GM21786 (cell line): Measurements from ENCODE around the gene NDFIP2.

Source experiments
- ATAC-seq: cut with Tn5 transposase; IDR thresholded peaks from one replicate; pipeline ENCODE4 v1.9.1; 2021; ENCODE audit not compliant: unreplicated experiment

NDFIP2 gene

GRCh38 chr13:79458436-79458835 lies 22.5 kb upstream of the NDFIP2 start:
- ATAC-seq, result no peak

- ATAC-seq, result no peak
These were observed 21.0 kb upstream of the NDFIP2 start for GRCh38 chr13:79459906-79460305.

- no peak for ATAC-seq
These were observed 18.1 kb upstream of the NDFIP2 start for GRCh38 chr13:79462895-79463294.

- ATAC-seq, result no peak
These were observed 17.4 kb upstream of the NDFIP2 start for GRCh38 chr13:79463604-79464003.

GRCh38 chr13:79466872-79467271 lies 14.1 kb upstream of the NDFIP2 start:
- ATAC-seq, result no peak

GRCh38 chr13:79468402-79468801 lies 12.6 kb upstream of the NDFIP2 start:
- no peak for ATAC-seq

GRCh38 chr13:79468819-79469218 lies 12.1 kb upstream of the NDFIP2 start:
- peak; percentile 78 for ATAC-seq

- ATAC-seq, result no peak
These were observed 11.3 kb upstream of the NDFIP2 start for GRCh38 chr13:79469608-79470007.

- ATAC-seq, result no peak
These were observed 10.3 kb upstream of the NDFIP2 start for GRCh38 chr13:79470666-79471065.

- ATAC-seq, result no peak
These were observed 5.4 kb upstream of the NDFIP2 start for GRCh38 chr13:79475569-79475968.

GRCh38 chr13:79477968-79478367 lies 3.0 kb upstream of the NDFIP2 start:
- ATAC-seq, result no peak

GRCh38 chr13:79479882-79480281 lies 1.1 kb upstream of the NDFIP2 start:
- ATAC-seq, result no peak

- peak; percentile 27 for ATAC-seq
These were observed 714 bp downstream of the NDFIP2 start for GRCh38 chr13:79481685-79482052.

GRCh38 chr13:79482281-79482970 lies 1.5 kb downstream of the NDFIP2 start:
- ATAC-seq, result no peak

GRCh38 chr13:79483086-79483706 lies 2.2 kb downstream of the NDFIP2 start:
- no peak for ATAC-seq

- ATAC-seq, result no peak
These were observed 4.3 kb downstream of the NDFIP2 start for GRCh38 chr13:79485014-79485811.

GRCh38 chr13:79486433-79487188 lies 5.7 kb downstream of the NDFIP2 start:
- no peak for ATAC-seq

GRCh38 chr13:79490326-79490725 lies 9.4 kb downstream of the NDFIP2 start:
- no peak for ATAC-seq

- ATAC-seq, result no peak
These were observed 9.9 kb downstream of the NDFIP2 start for GRCh38 chr13:79490824-79491223.

- ATAC-seq, result no peak
These were observed 10.8 kb downstream of the NDFIP2 start for GRCh38 chr13:79491715-79492114.

- no peak for ATAC-seq
These were observed 11.4 kb downstream of the NDFIP2 start for GRCh38 chr13:79492313-79492798.
